Nucleus accumbens (tissue), 56 donors: ENCODE measurements around the gene ANKRD35.
A peak's percentile ranks its signal among the peaks of the same experiment; 100 is the strongest.

Experiments
- DNase-seq, 56 donors: peaks; one replicate each; lab custom pipeline; 2025; lab: John Stamatoyannopoulos, UW

The ANKRD35 gene

DNA sequence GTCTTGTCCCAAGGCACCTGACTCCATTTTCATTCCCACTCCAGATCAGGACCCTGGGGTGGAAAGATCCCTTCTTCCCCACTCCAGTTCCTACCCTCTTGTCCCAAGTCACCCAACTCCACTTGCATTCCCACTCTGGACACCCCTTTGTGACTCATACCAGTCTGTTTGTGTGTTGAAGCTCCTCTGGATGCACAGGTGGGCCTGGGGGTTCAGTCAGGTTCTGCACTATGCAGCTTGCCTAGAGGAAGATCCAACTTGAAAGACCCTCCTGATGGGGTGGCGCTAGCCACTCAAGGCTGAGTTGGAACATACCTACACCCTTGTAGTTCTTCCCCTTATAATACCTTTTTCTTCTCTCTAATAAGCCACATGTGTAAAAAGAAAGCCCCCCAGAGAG, 9.8 kb upstream of the ANKRD35 start:
- no peak for DNase-seq

DNA sequence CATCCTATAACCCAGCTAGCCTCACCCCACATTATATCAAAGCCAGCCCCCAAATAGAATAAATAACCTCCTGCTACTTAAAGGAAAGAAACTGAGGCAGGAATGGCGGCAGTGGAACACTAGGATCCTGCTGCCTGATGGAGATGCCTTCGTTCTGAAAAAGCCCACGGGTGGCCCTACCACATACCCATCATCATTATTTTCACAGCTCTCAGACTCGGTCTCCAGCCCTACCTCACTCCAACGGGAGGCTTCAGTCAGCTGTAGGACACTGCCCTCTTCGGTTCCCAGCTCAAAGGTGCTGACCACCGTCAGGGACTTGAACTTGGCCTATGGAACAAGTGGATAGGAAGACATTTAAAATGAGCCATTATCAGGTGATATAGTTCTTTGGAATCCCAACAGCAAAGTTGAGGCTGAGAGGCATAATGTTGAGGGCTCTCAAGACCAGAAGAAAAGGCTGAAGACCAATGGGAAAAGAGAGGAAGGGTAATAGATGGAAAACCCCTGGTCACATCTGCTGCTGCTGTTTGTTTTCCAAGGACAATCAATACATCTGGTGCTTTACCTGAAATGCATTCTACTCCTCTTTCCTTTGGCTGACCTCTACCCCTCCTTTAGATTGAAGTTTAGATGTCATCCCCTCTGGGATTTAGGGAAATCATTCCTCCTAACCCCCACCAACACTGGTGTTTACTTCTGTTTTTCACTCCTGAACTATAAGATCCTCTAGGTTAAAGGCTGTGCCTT, 7.8 kb upstream of the ANKRD35 start:
- no peak for DNase-seq

DNA sequence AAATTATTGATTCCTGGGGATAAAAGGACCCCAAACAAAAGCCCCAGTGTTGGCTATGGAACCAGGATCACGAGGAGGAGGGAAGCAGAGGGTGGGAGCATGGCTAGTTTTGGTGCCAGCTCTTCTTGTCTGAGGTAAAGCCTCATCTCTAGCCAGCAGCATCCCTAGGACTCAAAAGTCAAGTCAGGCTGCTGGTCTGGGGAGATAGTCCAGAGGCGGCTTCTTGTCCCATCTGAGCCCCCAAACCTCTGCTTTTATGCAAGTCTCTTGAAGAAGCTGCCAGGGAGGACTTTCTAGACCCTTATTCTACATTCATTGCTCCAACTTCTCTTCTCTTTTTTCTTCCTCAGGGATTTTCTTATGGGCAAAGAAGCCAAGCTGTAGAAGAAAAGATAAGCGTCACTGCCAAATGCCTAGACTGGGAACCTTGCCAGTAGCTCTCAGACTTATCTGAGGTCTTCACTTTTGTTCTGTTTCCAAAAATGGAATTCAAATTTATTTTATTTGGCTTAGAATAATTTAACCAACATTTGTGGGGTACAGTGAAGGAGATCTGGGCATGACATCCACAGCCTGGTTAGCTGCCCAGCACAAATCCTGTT, 6.9 kb upstream of the ANKRD35 start:
- no peak for DNase-seq

DNA sequence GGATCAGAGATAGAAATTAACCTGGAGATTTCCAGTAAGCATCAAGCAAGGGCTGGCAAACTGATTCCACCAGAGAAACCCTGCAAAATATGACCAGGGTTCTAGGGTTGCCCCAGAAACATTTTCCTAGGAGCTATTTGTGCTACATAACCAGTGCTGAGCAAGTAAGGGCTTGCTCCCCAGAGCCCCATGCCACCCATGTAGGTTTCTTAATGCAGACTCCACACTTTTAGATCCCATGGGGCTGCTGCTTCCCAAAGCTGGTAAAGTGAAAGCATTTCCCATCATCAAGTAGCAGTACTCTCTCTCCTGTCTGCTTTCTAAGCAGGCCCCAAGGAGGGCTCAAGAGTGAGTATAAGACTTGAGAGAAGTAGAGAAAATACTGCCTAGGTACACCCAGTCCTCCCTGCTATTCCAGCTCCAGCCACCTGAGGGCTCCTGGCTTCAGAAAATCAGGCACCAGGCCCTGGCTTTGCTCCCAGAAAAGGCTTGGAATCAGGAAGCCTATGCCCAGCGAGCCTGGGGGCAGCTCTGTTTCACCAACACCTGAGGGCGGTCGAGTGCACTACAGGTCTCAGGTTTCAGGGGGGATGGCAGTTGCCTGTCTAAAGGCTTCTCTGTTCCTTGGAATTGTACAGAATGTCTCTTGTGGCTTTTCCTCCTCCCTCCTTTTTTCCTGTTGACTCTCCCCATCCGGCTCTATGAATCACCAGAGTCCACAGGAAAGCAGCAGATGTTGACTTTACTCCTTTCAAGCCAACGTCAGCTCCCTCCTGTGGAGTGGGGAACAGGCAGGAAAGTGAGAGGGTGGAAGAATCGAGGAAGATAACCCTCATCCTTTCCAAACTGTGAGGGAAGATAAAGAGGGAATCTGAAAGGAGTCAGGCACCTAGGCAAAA, 6.2 kb upstream of the ANKRD35 start:
- peak in 53 of 56 donors; percentile 35 to 95 (median 81) for DNase-seq

DNA sequence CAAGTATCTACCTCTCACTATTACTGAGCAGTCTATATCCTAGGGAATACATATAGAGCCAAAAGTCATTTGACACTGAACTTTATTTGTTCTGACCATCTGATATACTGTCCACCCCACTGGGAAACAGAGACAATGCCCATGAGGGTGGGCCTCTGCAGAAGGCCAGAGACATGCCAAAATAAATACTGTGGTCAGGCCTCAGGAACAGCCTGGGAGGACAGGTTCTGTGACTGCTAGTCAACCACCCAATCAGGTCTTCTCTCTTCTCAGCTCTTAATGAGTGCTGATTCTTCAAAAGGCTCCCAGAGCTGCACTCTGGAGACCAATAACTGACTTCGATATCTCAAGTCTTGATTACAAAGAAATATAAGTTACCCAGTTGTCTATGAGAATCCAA, 5.5 kb upstream of the ANKRD35 start:
- DNase-seq = no peak

DNA sequence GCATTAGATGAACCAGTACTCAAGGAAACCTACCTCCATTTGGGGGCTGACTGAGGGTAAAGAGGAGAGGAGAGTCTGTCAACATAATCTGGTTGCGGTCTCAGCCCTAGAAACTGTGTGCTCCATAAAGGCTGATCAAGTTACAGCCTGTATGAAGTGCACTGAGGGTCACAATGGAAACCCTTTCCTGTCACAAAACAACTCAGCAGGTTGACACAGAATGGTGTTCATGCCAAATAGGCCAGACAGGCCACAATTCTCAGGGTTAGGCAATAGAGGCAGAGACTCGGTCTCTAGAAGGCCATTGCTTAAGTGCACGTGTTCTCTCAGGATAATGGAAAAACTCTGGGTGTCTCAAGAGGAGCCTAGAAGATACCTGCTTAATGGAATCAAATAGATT, 4.1 kb upstream of the ANKRD35 start:
- no peak for DNase-seq

DNA sequence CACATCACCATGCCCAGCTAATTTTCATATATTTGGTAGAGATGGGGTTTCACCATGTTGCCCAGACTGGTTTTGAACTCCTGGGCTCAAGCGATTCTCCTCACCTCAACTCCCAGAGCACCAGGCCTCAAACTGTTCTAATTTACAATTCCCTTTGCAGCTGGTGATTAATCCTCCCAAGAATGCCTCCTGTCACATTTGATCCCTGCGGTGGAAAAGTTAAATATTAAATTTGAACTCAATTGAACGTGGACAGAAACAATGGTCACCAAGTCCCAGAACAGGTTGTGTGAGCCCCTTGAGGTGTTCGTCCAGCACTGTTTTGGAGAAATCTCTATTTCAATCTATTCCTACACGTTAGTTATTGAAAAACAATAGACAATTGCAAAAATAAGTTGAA, 2.0 kb upstream of the ANKRD35 start:
- no peak for DNase-seq

DNA sequence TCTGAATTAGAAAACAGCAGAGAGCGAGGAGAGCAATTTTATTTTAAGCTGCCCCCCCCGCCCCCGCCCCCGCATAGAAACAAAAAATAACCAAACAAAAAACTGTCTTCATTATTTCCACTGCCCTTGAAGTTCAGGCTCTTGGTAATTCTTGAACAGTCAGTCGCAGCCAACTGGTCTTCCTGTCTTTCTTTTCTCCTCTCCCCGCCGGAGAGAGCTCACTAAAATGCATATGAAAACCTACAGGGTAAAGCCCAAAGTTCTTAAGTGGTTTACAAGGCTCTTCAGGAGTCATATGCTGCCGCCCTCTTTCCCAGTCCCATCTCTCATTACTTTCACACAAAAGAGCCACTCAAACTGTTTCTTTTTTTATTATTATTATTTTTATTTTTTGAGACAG, 1.1 kb upstream of the ANKRD35 start:
- no peak for DNase-seq

DNA sequence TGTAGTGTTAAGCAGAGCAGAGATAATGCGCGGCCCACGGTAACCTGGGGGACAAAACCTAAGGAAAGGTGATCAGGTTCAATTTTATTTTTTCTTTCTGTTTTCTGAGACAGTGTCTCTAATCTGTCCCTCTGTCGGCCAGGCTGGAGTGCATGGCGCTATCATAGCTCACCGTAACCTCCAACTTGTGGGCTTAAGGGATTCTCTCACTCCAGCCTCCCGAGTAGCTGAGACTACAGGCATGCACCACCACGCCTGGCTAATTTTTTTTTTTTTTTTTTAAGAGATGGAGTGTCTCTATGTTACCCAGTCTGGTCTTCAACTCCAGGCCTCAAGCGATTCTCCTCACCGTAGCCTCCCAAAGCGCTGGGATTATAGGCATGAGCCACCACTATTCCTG, 724 bp upstream of the ANKRD35 start:
- DNase-seq = no peak

DNA sequence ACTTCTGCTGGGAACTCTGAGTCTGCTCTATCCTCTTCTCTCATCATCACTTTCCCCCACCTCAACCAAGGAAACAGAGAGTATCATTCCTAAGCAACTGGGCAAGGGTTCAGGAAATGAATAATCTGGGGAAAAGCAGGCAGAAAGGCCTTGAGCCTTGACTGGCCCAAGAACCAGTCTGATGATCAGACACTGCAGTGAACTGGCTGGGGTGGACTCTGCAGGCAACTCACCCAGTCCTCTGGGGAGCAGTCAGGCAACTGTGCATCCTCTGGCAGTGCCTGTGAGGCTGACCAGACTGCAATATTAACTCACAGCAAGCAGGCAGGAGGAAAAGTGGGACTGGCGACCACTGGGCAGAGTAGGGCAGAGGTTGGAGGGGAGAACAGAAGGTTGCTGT, 991 bp downstream of the ANKRD35 start:
- no peak for DNase-seq

DNA sequence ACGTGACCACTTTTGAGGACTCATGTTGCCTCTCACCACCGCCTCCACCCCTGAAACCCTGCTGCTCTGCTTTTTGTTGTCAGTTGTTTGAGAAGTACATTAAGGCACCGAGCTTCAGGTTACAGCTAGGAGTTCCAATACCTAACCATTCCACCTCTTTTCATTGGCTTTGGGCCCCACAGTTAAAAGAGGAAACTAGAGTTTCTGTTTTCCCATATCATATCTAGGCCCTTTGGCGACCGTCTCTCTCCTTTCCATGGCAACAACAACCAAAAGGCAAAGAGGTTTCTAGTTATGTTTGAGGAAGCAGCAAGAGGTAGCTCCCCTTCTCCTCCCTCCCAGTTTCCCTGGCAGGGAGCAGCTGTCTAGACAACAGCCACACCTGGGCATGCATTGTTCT, 5.9 kb downstream of the ANKRD35 start:
- DNase-seq = peak in 4 of 56 donors; percentile 3 to 17 (median 8)

DNA sequence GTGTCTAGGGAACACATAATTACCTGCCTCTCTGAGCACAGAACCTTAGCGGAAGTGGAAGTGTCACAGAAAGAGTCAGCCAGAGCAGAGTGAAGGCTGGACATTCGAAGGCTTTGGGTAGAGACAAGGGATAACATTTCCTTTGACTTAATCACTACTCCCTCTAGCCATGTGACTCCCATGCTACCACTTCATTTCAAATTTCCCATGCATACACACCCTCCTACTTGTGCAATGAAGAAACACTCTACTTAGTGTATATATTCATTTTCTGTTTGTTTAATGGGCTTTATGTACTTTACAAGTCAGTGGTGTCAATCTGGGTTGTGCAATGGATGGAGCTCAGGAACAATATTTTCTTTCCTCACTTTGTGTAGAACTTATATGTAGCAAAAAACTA, 6.9 kb downstream of the ANKRD35 start:
- no peak for DNase-seq

DNA sequence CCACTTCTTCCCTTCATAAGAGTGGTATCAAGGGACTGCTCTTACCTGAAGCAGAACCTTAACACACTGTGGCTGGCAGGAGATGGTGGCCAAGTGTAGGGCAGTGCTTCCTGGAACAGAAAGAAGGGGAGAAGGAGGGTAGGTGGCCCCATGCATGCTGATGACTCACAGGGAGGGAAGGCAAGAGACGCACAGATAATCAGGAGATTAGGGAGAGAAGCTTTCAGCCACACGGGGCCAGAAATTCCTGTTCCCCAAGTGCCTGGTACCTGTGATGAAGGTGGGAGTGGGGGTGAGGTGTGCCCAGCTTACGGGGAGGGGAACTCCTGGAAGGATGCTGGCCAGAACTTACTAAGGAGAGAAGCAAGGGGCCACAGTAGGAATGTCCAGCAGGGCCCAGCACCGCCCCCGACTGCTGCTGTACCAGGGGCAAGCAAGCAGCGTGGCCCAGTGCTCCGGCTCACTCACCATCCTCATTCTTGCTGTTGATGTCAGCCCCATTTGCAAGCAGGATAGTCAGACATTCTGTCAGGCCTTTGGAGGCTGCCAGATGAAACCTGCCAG, 7.7 kb downstream of the ANKRD35 start:
- DNase-seq = no peak

DNA sequence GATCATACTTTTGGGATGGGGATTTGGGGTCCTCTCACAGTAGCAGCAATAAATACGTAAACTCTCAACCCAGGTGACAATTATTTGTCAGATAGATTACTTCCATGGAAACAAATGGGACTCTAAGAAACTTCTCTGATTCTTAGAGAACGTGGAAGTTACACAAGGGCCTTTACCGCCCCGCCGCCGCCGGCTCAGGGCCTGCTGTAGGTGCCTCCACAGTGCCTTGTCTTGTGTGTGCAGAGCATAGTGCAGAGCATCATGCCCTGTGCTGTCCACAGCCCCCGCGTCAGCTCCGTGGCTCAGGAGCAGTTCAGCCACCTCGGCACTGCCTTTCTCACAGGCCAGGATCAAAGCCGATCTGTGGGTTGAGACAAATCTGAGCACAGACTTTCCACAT, 11.0 kb downstream of the ANKRD35 start:
- no peak for DNase-seq

DNA sequence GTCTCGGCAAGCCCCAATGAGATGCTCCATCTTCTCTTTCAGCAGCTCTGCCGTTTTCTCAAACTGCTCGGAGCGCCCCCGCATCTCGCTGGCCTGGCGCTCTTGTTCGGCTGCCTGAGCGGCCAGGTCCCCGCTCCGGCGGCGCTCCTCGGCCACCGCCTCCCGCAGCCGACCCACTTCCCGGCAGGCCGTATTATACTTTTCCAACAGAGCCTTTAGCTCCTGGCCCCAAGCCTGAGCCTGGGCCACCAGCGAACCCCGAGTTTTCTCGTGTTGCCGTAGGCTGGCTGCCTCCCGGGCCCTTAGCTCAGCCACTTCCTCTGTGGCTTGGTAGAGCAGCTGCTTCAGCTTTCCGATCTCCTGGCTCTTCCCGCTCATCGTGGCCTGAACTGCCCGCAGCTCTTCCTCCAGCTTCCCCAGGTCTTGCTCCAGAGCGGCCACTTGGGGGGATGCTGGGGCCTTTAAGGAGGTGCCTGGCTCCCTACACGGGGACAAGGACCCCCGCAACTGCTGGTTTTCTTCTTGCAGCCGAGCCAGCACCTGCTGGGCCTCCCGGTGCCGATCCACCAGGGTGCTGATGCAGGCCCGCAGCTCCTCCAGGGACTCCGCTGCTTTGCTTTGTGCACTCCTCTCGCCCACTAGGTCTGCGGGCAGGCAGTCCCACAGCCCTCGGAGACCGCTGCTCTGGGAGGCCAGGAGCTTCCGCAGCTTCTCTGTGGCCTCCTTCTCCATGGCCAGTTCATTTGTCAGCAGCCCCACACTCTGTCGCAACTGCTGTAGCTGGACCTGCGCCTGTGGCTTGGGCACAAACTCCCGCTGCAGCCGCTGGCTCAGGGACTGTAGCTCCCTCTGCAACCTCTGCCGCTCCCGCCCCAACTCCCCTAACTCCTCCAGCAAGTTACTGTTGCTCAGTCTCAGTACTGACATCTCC, 13.4 kb downstream of the ANKRD35 start:
- DNase-seq = peak in 46 of 56 donors; percentile 7 to 76 (median 40)

DNA sequence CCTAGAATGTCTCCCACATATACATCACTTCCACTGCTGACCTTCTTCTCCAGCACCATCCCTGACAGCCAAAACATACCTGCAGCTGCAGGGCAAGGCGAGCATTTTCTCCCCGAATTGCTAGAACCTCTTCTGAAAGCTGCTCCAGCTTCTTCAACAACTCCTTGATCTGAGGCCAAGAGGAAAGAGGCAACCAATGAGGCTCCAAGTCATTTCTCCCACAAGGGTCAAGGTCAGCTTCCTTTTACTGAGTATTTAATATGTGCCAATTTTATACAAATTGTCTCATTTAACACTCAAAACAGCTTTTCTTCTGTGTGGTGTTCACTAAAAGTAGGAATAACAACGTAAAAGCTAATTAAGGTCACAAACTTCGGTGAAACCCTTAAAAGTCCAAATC, 17.4 kb downstream of the ANKRD35 start:
- DNase-seq = no peak

DNA sequence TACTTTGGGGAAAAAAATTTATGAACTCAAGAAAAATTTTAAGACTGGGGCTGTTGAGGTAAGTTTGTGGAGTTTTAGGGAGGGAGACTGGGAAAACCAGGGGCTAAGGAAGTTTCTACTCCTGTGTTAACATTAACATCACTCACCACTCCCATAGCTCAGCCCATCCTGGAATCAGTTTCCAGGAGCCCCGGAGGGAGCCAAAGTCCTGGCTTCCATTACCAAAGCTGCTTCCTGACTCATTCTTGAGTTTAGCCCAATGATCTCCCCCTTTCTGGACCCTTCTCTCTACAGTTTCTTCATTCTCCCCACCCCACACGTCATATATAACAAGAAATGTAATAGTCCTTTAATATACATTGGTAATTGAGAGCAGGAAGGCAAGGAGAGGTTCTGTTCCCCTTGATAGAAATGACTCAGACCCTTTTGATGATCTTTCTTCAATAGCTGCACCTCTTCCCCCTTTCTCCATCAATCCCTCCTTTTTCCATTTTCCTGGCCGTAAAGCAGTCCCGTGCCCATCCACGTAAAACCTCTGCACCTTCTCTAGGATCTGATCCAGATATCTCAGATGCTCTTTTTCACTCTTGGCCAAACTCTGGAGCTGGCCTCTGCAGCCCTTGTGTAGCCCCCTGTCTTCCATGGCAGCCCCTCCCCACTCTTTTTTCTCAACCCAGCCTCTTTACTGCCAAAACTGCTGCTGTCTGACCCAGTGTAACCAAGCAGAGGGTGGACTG, 22.2 kb downstream of the ANKRD35 start:
- no peak for DNase-seq

DNA sequence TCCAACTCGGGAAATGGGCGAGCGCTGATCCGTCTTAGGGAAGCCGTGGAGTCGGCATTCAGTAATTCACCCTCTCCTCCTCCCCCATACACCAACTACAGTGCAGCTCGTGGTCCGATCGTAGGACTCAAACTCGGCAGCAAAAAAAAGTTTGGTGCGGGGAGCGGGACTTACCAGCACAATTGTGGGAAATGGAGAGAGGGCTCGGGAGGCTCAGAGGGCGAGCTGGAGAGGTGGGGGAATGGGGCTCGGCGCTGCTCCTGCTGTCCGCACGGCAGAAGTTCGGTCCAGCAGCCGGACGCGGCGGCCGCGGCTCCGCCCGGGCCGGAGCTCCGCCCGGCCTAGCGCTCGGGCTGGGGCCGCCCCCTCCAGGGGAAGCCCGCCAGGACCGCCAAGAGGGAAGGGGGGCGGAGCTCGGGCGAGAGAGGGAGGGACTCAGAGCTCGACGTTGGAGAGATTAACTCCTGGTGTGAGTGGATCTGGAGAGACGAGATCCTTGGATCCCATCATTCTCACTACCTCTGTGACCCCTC, 26.1 kb downstream of the ANKRD35 start:
- DNase-seq = peak in 54 of 56 donors; percentile 32 to 88 (median 71)

DNA sequence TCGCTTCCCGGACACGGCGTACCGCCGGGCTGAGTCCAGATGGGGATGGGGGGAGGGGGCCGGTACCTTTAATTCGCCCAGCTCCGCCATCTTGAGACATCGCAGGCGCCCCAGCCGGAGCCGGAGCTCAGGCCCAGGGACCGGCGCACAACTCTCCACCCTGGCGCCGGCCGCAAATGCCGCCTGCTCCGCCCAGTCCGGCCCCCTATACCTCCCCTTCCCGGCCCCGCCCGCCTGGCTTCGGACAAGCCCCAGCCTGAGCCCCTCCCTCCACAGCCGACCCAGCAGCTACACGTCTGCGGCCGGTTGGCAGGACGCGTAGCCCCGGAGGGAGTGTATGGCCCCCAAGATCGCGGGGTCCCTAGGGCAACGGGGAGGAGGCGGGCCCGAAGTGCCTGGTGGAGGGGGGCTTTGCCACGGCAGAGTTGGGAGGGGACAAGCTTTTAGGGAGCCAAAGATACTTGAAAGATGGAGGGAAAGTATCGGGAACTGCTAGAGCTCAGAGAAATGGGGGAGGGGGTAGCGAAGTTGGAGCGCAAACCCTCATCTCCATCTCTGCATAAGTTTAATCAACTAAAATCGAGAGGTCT, 26.7 kb downstream of the ANKRD35 start, which contains the start of gene PIAS3:
Gene PIAS3 (minus strand): TSS at position 181 of the 590 bp plus-strand sequence. CDS start 91 bp downstream, at position 90.
- DNase-seq = peak in 55 of 56 donors; percentile 59 to 94 (median 85)
